Ovary (tissue), 9 donors: ENCODE data around the gene MRPL45. TPM values are rescaled to one million over a fixed set of nuclear protein-coding genes. Genes with fewer than 3 reads are reported as not detected.
A peak's percentile ranks its signal among the peaks of the same experiment; 100 is the strongest.

Experiments used
- DNase-seq, 5 donors: peaks; one replicate each; pipeline ENCODE4 v3.0.0-alpha.2; 2019 to 2020
- H3K27ac ChIP-seq, 2 donors: fragments of 200-600 bp; one replicate each; pipeline versions ENCODE4 v1.5.1 to v1.8.0; 2019 to 2022
- H3K27me3 ChIP-seq: fragments of 200-600 bp; one replicate; pipeline ENCODE4 v1.8.0; 2022
- H3K36me3 ChIP-seq: fragments of 200-600 bp; sonication (generic); one replicate; pipeline ENCODE4 v1.5.1; 2019
- H3K4me1 ChIP-seq: one replicate; pipeline ENCODE4 v1.8.1; 2013; ENCODE audit warnings: mild to moderate bottlenecking, moderate library complexity; ENCODE audit not compliant: insufficient read depth
- H3K4me3 ChIP-seq: fragments of 200-600 bp; sonication (generic); one replicate; pipeline ENCODE4 v1.5.1; 2017
- H3K9me3 ChIP-seq, 2 donors: fragments of 200-600 bp in 1 of 2; sonication (generic) in 1 of 2; one replicate each; pipeline versions ENCODE4 v1.5.1 to v1.8.1; 2013 to 2019; ENCODE audit warnings: mild to moderate bottlenecking in 1 of 2, moderate library complexity in 1 of 2
- EP300 ChIP-seq: sonication (generic); formaldehyde crosslinking; IDR thresholded peaks from one replicate; pipeline ENCODE4 v1.6.1; 2017; ENCODE audit warnings: antibody characterized with exemption
- POLR2A ChIP-seq: fragments of 450-650 bp; IDR thresholded peaks from one replicate; pipeline ENCODE4 v1.6.1; 2017; ENCODE audit warnings: antibody characterized with exemption, mild to moderate bottlenecking, moderate library complexity
- WGBS, 3 donors: extraction: QIAGEN DNeasy Blood & Tissue Kit in 1 of 3; methylation state at CpG; one replicate each; pipeline versions ENCODE4 v1.1.5 to v1.1.7; 2013 to 2017; 5-methylcytosine and 5-hydroxymethylcytosine counted together
- intact Hi-C, 4 donors: fragments of 100-400 bp; cut with DNase I; formaldehyde crosslinking; loops; one replicate each; pipeline versions ENCODE4 v1.11.0 to v1.15.1; 2022 to 2023
- polyA plus RNA-seq, 2 donors: library from polyadenylated mRNA; stranded (reverse); fragments of 200-250 nt in 1 of 2; fragments of 350-450 nt in 1 of 2; fragmentation: Illumina TruSeq in 1 of 2; extraction: RNeasy Lipid Tissue Mini Kit (QIAGEN cat#74804) in 1 of 2; gene quantifications; one replicate each; pipeline ENCODE4 v1.2.3, GENCODE V29; 2013 to 2014
- total RNA-seq, 7 donors: library from RNA; depleted of rRNA in 2 of 7; stranded (reverse); fragments of >200 nt in 2 of 7; fragmentation: NEBNext Ultra II Directional in 3 of 7; extraction: Animal tissue kit (Norgen Biotek cat#: 25700) in 3 of 7; gene quantifications; one replicate each; pipeline versions ENCODE4 v1.1.0 to v1.2.4, GENCODE V29; 2016 to 2023
- TF ChIP-seq, protein P1 (sequence below), 3 donors: fragments of 450-650 bp in 2 of 3; fragments of 200-600 bp in 1 of 3; IDR thresholded peaks; one replicate each; pipeline versions ENCODE4 v1.5.1 to v1.8.0; 2016 to 2022; ENCODE audit warnings: antibody characterized with exemption in 3 of 3, mild to moderate bottlenecking in 1 of 3
- donor health status: DM: no; HTN: no; CAD: no; lungs with moderate emphysema.
- donor health status: DM: no; HTN: no; CAD: no.
- donor health status: Bipolar disorder and iron deficiency.
- donor health status: DM: yes; HTN: yes; CAD: no.
- donor health status: DM: no; HTN: no; CAD: no.
- donor health status: DM: yes; HTN: yes; CAD: no.

Gene MRPL45
- total and polyA plus RNA-seq, 9 donors = 24.5 to 74.5 (median 34.5) TPM

DNA sequence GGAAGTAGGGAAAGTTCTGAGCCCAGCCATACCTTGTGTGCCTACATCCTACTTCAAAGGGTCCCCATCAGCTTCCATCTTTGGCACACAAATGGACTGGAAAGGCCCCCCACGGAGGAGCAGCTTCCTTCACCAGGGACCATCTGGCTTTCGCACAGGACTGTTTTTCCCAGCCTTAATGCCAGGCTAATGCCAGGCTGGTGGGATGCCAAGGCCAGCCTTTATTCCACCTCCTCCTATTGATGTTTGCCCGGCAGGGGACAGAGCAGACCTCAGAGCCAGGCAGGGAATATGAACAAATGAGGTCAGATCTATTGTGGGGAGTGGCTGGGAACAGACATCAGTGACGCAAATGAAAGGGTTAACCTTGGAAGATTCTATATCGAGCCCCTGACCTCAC, 41.1 kb downstream of the MRPL45 start:
- Histone ChIP-seq H3K4me1 (no peaks in the 10 kb centered on the region), H3K9me3 (no peaks in the 10 kb centered on the region)
- no peak for DNase-seq

DNA sequence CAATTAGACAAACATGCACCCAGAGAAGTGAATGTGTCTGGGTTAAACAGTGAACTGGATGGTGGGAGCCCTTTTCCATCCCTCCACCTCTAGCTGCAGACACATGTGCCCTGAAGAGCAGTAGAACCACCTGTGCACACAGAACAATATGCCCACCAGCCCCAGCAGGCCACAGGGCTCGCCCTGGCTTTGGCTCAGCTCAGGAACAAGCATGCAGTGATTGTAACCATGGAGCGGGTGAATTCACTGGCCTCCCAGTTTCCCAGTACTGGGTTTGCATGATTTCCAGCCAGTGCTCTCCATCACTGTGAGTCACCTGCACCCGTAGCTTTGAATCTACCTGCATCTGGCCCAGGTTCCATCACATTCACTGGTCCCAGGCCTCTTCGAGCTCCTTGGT, 41.6 kb downstream of the MRPL45 start:
- no peak overlapping the region for H3K4me3 ChIP-seq
- H3K36me3 ChIP-seq = no peaks in the 10 kb centered on the region
- H3K9me3 ChIP-seq = no peaks in the 10 kb centered on the region
- WGBS, 3 donors = 87 to 97% (median 88%) methylated on average over 4 of the region's 4 CpGs
- H3K27me3 ChIP-seq = no peaks in the 10 kb centered on the region
- intact Hi-C loops = no loop called here
- TF ChIP-seq, protein P1, sequence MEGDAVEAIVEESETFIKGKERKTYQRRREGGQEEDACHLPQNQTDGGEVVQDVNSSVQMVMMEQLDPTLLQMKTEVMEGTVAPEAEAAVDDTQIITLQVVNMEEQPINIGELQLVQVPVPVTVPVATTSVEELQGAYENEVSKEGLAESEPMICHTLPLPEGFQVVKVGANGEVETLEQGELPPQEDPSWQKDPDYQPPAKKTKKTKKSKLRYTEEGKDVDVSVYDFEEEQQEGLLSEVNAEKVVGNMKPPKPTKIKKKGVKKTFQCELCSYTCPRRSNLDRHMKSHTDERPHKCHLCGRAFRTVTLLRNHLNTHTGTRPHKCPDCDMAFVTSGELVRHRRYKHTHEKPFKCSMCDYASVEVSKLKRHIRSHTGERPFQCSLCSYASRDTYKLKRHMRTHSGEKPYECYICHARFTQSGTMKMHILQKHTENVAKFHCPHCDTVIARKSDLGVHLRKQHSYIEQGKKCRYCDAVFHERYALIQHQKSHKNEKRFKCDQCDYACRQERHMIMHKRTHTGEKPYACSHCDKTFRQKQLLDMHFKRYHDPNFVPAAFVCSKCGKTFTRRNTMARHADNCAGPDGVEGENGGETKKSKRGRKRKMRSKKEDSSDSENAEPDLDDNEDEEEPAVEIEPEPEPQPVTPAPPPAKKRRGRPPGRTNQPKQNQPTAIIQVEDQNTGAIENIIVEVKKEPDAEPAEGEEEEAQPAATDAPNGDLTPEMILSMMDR (IDR thresholded peaks at IDR 0.05) = no peak
- TF ChIP-seq EP300 (no peak), POLR2A (no peak)
- no peak for DNase-seq
- H3K27ac ChIP-seq = no peak overlapping the region
- no peaks in the 10 kb centered on the region for H3K4me1 ChIP-seq

More for the DNA sequence above, 41.1 kb downstream of the MRPL45 start:
- WGBS, 3 donors = 68 to 72% (median 71%) methylated on average over 5 of the region's 5 CpGs
- H3K27me3 ChIP-seq = no peaks in the 10 kb centered on the region
- TF ChIP-seq POLR2A = no peak
- TF ChIP-seq EP300 = no peak
- TF ChIP-seq, protein P1 (IDR thresholded peaks at IDR 0.05) = no peak
- intact Hi-C loops = no loop called here
- H3K27ac ChIP-seq = no peak overlapping the region
- no peak overlapping the region for H3K4me3 ChIP-seq
- H3K36me3 ChIP-seq = no peaks in the 10 kb centered on the region

DNA sequence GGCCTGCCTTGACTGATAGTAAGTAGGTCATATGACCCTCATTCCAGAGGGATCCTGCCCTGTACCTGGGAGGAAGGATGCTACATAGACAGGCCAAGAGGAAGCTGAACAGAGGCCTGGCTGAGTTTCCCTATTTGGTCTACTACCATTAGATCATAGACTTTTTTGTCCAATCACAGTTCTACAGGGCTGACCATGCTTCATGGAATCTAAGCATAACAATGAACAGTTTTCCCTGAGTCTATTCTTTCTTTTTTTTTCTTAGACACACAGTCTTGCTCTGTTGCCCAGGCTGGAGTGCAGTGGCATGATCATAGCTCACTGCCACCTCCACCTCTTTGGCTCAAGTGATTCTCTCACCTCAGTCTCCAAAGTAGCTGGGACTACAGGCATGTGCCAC, 42.9 kb downstream of the MRPL45 start:
- TF ChIP-seq POLR2A (no peak), EP300 (no peak)
- TF ChIP-seq, protein P1 (IDR thresholded peaks at IDR 0.05) = no peak
- no peaks in the 10 kb centered on the region for H3K9me3 ChIP-seq

DNA sequence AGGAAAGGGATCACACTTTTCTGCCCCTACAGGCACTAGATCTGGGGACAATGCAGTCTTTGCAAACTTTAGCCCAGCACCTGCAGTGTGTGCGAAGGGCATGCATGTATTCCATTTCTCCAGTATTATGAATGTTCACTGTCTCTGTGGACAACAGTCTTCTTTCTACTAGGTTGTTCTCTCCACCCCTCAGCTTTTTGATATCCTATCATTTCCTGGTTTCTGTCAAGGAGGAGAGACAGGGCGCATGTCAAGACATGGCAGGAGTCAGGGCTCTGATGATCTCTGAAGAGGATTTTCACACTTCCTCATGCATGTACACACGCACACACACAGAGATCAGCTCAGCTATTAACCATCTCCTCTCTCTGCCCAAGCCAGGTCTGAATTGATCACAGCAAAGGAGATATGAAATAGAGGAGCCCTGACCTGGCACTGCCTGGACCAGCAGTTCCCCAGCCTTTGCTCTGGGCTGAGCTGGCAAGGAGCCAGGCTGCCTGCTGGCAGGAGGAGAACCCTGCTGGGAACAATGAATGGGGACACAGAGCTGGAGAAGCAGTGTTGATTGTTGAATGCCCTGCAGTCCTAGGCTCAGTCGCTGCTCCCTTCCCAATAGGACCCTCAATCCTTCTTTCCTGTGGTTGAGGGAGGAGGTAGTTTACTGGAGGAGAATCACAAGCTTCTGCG, 44.2 kb downstream of the MRPL45 start:
- Histone ChIP-seq H3K27me3 (no peaks in the 10 kb centered on the region), H3K4me3 (no peak overlapping the region), H3K4me1 (no peaks in the 10 kb centered on the region), H3K9me3 (no peaks in the 10 kb centered on the region), H3K36me3 (no peaks in the 10 kb centered on the region), H3K27ac (no peak overlapping the region)
- intact Hi-C loops = loop anchor here in 1 of 4 donors (10.0 kb wide), 2 partner anchors 144 to 324 kb away; no protein-coding TSS in a partner anchor
- TF ChIP-seq EP300 (no peak), POLR2A (no peak)
- TF ChIP-seq, protein P1 (IDR thresholded peaks at IDR 0.05) = no peak
- peak in 2 of 5 donors; percentile 38 to 57 for DNase-seq
- WGBS, 3 donors = 66 to 74% (median 67%) methylated on average over 5 of the region's 5 CpGs

More for the DNA sequence above, 42.9 kb downstream of the MRPL45 start:
- Histone ChIP-seq H3K4me3 (no peak overlapping the region), H3K27ac (no peak overlapping the region), H3K27me3 (no peaks in the 10 kb centered on the region), H3K4me1 (no peaks in the 10 kb centered on the region), H3K36me3 (no peaks in the 10 kb centered on the region)
- DNase-seq = no peak
- intact Hi-C loops = loop anchor here in 1 of 4 donors (10.0 kb wide), 2 partner anchors 145 to 325 kb away; no protein-coding TSS in a partner anchor
